CD4-positive, alpha-beta T cell treated with Interleukin-12 subunit alpha and Interleukin-12 subunit beta, for 1 hour (primary cell): ENCODE results near the gene BICDL1.

ENCODE experiments used
- DNase-seq: peaks from one replicate; pipeline ENCODE4 v3.0.0-alpha.2; 2020

BICDL1 gene

DNA sequence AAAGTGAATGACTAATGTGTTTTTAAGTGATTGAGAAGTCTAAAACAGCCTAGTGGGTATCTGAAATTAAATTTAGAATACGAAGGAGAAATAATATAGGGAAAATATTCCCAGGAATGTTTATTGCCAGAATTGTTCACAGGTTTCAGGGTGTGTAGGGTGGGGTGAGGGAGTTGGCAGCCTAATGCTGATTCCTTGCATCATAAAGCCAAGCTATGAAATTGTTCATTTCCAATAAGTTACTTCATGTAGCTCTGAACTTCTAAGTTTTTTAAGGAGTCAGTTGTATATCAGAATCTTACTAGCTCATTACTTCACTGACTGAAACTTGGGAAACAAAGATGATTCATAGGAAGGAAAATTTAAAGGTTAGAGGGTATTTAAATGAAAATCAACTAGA lies 71.2 kb downstream of the BICDL1 start:
- DNase-seq: no peak

DNA sequence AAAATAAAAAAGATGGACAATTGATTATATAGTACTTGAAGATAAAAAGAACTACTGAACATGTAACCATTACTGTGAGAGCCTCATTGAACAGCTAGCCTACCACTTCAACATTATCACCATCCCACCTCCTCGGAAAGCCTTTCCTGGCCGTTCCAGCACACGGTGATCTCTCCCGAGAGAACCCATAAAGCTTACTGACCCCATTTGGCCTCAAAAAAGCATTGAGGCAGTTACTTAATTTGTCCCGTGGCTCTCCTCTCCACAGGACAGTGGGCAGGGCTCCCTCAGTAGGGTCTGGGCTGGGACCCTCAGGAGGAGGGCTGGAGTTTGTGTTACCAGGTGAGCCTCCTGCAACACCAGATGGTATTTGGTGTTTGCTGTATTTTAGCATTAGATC lies 71.7 kb downstream of the BICDL1 start:
- no peak for DNase-seq

DNA sequence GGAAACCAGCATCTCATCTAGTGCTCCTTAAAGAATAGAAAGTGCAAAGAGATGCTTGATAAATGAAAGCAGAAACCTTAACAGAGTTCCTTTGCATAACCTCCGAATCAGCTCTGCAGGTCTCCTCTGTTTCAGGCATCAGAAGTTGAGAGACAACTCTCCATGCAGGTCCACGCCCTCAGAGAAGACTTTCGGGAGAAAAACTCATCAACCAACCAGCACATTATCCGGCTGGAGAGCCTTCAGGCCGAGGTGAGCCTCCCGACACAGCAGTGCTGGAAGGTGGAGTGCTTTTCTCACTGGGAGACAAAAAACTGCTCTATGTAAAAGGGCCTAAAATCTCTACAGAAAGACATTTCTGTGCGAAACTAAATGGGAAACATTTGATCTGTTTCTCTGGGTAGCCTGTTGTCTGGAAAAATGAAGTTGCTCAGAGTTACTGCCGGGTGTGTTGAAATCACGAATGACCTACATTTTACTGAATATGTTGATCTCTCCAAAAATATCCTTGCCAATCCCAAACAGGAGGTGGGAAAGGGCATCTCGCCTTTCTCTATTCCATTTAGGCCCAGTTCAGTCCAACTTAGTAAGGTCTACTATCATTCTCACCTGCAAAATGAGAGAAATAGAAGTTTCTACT lies 72.7 kb downstream of the BICDL1 start:
- DNase-seq: no peak

DNA sequence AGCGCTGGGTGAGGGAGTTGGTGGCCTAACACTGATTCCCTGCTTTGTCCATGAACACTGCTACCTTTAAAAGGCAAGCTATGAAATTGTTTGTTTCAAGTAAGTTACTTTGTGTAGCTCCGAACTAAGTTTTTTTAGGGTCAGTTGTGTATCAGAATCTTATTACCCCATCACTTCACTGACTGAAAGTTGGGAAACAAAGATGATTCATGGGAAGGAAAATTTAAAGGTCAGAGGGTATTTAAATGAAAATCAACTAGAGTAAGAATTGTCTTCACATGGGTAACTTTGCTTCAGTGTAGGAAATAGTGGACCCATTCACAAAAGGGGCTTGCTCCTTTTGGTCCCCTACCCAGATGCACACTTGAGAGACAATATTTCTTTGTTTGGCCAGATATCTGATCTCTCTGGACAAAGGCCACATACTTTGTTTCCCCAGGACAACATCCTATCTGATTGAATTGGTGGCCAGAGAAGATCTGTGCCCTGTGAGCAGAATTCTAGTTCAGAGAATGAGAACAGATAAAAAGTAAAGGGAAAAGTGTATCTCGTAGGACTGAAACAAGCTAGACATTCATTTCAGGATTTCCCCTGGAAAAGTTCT lies 74.0 kb downstream of the BICDL1 start:
- no peak for DNase-seq

DNA sequence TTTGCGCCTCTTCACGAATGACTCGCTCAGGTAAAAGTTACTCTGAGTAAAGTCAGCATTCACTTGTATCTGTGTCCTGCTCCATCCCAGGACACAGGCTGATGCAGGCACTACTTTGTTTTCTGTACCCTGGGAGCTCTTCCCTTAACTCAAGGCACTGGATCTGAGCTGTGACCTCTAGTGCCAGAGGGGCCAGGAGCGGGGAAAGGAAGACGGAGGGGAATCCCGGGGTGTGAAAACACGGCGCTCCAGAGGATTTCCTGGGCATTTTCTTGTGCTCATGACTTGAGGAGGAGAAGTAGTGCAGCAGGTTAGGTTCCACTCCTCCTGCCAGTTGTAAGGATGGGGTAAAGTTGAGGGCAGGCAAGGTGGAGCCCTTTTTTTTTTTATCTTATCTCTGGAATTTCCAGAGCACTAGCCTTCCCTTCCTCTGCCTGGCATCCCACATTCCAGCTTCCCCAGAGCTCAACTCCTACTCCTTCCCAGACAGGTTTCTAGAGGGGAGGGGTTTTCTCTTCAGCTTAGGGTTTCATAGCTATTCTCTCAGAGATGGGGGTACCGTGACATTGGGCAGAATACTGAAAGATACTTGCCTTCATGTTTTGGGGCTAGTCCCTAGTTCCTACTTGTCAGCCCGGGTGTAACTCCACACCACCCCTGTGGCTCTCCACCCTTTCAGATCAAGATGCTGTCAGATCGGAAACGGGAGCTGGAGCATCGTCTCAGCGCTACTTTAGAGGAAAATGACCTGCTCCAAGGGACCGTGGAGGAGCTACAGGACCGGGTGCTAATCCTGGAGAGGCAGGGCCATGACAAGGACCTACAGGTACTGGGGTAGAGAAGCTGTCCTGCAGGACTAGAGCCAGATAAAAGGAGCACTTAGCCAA lies 75.3 kb downstream of the BICDL1 start:
- DNase-seq: no peak

DNA sequence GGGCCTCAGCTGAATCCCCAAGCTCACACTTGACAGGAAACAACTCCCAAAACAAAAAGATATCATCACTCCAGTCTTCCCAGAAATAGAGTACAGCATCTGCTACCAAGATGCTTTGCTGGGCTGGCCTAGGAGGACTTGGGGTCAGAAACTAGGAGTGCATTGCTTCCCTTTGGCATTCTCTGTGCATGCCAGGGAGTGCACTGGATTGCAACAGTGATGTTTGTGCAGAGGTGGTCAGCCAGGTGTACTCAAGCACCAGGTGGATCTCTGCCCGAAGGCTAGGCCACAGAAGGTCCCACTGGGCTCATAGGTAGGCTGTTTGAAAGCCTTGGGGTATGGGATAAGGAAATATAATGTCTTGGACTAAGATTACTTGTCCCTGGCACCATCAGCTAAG lies 76.4 kb downstream of the BICDL1 start:
- no peak for DNase-seq

DNA sequence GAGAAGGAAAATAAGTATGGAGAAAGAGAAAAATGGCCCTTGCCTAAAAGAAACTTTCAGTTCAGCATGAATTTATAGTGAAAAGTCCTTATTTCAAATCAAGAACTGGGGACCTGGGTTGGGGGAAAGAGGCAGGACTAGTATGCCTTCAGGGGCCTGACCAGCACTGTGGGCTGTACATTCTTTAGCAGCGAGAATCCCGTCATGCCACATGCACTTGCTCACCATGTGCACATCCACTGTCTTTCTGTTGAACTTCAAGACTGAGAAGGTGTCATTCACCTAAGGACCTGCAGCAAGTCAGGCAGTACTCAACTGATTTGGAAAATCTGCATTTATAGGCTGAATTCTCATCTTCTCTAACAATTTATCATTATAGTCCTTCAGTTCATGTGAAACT lies 77.3 kb downstream of the BICDL1 start:
- DNase-seq: no peak

DNA sequence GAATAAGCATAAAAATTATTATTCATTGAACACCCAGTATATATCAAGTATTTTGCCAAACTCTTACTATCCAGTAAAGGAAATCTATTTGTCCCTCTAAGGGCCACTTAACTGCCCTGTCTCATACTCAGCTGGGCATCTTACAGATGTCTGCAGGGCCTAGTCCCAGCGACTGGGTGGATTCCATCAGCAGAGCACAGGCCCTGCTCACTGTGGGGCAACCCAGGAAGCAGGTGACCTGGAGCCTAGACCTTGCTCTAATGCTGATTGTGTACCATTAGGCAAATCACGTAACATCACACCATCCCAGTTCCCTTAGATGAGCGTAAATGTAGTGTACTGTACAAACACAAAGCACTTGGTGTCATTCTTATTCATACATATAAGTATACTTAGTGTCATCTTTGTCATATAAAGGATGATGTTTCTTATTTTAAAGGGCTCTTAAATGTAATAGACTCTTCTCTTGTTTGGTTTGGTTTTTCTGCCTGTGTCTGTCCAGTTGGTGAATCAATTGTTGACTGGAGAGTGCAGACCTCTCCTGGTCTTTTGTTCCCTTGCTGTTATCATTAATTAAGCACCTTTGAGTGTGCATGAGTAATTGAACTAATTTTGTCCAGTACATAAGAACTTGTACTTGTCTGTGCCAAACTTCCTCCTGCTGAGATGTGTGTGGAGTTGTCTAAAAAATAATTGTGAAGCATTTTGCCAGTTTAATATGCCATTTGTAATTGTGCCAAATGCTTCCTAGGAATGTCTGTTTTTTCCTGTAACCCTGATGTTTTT lies 78.2 kb downstream of the BICDL1 start:
- no peak for DNase-seq

GRCh38 chr12:120067901-120068300 lies 78.9 kb downstream of the BICDL1 start:
- DNase-seq: no peak

- no peak for DNase-seq
Measured at GRCh38 chr12:120069278-120069677, 80.2 kb downstream of the BICDL1 start.

DNA sequence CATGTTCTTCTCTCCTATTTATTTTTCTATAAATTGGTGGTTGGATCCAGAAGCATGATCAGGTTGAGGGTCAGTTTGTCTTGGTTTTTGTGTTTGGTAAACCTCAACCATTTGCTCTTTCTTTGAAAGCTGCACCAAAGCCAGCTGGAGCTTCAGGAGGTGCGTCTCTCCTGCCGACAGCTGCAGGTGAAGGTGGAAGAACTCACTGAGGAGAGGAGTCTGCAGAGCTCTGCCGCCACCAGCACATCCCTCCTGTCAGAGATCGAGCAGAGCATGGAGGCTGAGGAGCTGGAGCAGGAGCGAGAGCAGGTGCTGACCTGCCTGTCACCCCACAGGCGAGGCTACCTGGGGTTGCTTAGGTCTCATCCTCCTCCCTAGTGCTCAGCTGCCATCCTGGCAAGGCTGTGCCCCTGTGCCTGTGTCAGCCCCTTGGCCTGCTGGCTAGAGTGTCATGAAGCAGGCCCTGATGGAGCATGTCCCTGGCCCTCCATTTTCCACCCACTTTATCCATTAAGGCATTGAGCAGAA lies 82.5 kb downstream of the BICDL1 start:
- no peak for DNase-seq

DNA sequence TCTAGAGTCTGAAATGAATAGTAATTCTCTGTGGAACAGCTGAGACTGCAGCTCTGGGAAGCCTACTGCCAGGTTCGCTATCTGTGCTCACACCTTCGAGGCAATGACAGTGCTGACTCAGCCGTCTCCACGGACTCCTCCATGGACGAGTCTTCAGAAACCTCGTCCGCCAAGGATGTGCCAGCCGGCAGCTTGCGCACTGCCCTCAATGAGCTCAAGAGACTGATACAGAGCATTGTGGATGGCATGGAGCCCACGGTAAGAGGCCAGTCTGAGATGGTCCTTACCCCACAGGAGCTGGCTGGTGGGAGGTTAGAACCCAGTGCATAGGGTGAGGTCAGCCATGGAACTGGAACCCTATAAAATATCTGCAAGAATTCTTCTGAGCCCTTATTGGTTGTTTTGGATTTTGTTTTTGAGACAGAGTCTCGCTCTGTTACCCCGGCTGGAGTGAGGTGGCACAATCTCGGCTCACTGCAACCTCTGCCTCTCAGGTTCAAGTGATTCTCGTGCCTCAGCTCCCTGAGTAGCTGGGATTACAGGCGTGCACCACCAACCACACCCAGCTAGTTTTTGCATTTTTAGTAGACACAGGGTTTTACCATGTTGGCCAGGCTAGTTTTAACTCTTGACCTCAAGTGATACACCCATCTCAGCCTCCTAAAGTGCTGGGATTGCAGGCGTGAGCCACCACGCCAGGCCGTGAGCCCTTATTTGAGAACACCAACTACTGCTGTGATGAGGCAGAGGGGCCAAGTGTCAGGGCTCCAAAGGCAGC lies 83.6 kb downstream of the BICDL1 start:
- no peak for DNase-seq

DNA sequence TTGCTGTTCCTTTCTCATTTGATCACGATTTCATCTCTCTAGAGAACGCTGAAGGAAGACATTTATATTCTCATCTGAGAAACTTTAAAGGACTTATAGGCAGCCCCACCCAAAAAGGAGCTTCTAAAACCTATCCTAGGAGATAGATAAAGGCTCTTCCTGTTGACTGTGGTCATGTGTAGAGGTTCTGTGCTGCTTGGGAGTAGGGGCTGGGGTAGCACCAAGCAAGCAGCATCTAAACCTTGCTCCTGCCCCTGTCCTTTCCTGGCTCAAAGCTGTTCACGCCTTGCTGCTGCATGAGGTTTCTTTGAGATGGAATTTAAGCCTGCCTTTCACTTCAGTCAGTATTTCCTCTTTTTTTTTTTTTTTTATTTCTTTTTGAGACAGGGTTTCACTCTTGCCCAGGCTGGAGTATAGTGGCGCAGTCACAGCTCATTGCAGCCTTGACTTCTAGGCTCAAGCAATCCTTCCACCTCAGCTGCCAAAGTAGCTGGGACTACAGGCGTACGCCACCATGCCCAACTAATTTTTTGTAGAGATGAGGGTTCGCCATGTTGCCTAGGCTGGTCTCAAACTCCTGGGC lies 86.1 kb downstream of the BICDL1 start:
- DNase-seq: no peak

- no peak for DNase-seq
Measured at GRCh38 chr12:120076651-120077050, 87.6 kb downstream of the BICDL1 start.

DNA sequence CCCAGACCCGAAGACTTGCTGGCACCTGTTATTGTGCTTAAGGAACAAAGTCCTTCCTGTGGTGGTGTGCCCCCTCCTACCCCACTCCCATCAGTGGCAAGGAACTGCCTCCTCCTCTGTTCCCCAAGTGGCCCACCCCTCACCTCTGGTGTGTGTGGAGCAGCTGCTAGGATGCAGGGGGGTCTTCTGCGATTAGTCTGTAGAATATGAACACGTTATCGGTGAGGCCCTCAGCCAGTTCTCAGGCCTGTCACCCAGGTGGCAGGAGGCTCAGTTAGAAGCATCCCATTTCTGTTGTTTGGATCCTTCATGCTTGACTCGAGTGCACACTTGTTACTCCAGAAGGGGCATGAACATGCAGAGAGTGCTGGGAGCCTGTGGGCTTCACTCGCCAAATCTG lies 88.2 kb downstream of the BICDL1 start:
- DNase-seq: no peak

DNA sequence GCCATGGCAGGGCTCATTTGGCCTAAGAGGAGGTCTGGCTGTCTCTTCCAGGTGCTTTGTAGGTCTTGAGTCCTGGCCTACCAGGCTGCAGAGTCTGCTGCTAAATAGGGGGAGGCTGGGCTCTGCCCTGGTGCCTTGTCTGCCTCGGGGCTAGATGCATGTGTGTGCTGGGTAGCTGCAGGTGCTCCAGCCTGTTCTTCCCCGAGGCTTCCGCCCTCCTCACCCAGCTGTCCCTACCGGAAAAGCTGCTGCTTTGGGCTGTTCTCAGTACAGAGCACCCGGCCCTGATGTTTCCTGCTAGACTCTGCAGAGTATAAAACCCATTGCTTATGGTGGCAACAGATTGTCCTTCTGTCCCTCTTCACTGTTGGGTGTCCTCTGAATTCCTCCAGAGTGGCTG lies 89.8 kb downstream of the BICDL1 start:
- DNase-seq: peak; percentile 24

- no peak for DNase-seq
Measured at GRCh38 chr12:120079411-120080400, 90.7 kb downstream of the BICDL1 start.

GRCh38 chr12:120081641-120082040 lies 92.6 kb downstream of the BICDL1 start:
- no peak for DNase-seq

DNA sequence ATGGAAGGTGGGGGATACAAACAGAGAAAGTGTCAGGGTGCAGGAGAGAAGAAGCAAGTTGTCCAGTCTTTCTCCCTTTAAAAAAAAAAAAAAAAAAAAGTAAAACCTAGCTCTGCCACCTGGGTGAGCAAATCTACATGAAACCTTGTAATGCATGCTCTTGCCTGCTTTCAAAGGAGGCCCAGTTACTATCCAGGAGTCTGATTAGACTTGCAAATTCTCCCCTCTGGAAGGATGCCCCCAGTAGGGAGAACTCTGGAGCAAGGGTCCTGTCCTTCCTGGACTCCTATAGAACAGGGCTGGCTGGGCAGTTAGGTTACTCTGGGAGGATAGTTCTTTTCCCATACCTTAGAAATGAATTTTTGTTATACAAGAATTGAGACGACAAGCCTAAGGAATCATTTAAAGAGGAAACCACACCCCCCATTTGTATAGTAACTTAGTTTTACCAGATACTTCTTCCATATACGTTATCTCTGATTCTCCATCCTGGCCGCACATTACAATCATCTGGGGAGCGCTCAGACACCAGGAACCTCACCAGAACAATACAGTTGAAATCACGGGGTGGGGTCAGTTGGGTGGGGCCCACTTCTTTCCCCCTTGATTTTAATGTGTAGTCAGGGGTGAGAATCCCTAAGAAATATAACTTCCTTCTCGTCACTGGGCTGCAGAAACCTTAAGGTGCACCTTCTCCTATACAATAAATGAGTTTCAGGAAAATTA lies 97.0 kb downstream of the BICDL1 start:
- no peak for DNase-seq
